ENCODE results near the gene CREBBP. TPM values are rescaled to one million over a fixed set of nuclear protein-coding genes. Genes with fewer than 3 reads are reported as not detected.

Gene CREBBP
- total and polyA plus RNA-seq, 4 donors, result 16.0 to 155 (median 36.1) TPM

- no peak for DNase-seq
- no peak for ATAC-seq (ENCODE audit: insufficient read depth, low FRiP score)
- H3K9me3 ChIP-seq (ENCODE audit: control insufficient read depth in 4 of 4, insufficient read depth in 3 of 4, low read length in 3 of 4), result no peaks in the 10 kb centered on the region
- peaks cover 25 to 74% (median 61%) of the 10 kb centered on the region in 4 donors for H3K36me3 ChIP-seq (ENCODE audit: control insufficient read depth in 4 of 4, insufficient read depth in 4 of 4, low read length in 4 of 4)
- peaks cover 0 to 8% (median 1%) of the 10 kb centered on the region in 5 donors for H3K4me1 ChIP-seq (ENCODE audit: control insufficient read depth in 5 of 5, insufficient read depth in 5 of 5, low read length in 5 of 5)
- 92 to 95% methylated on average over 13 of the region's 13 CpGs for WGBS, 2 donors
- H3K27ac ChIP-seq (ENCODE audit: low read depth in 1 of 2, low read length in 1 of 2), result no peak overlapping the region
- no peaks in the 10 kb centered on the region for H3K27me3 ChIP-seq (ENCODE audit: control insufficient read depth in 3 of 3, insufficient read depth in 3 of 3, low read length in 2 of 3)
- TF ChIP-seq, protein P1, sequence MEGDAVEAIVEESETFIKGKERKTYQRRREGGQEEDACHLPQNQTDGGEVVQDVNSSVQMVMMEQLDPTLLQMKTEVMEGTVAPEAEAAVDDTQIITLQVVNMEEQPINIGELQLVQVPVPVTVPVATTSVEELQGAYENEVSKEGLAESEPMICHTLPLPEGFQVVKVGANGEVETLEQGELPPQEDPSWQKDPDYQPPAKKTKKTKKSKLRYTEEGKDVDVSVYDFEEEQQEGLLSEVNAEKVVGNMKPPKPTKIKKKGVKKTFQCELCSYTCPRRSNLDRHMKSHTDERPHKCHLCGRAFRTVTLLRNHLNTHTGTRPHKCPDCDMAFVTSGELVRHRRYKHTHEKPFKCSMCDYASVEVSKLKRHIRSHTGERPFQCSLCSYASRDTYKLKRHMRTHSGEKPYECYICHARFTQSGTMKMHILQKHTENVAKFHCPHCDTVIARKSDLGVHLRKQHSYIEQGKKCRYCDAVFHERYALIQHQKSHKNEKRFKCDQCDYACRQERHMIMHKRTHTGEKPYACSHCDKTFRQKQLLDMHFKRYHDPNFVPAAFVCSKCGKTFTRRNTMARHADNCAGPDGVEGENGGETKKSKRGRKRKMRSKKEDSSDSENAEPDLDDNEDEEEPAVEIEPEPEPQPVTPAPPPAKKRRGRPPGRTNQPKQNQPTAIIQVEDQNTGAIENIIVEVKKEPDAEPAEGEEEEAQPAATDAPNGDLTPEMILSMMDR (IDR thresholded peaks at IDR 0.05; ENCODE audit: control extremely low read depth, extremely low read depth), result no peak
- no peak overlapping the region for H3K4me3 ChIP-seq
- H3K9ac ChIP-seq (ENCODE audit: insufficient read depth in 1 of 2, low read length in 2 of 2), result no peak overlapping the region
These were observed 110.0 kb downstream of the CREBBP start for GRCh38 chr16:3770530-3770929.

DNA sequence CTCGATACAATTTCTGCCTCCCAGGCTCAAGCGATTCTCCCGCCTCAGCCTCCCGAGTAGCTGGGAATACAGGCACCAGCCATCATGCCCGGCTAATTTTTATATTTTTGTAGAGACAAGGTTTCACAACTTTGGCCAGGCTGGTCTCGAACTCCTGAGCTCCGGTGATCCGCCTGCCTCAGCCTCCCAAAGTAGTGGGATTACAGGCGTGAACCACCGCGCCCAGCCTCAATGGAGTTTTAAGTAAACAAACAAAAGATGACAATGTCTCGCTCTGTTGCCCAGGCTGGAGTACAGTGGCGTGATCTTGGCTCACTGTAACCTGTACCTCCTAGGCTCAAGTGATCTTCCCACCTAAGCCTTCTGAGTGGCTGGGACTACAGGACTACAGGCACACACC, 110.6 kb downstream of the CREBBP start:
- Histone ChIP-seq H3K27me3 (ENCODE audit: control insufficient read depth in 3 of 3, insufficient read depth in 3 of 3, low read length in 2 of 3) (no peaks in the 10 kb centered on the region), H3K9ac (ENCODE audit: insufficient read depth in 1 of 2, low read length in 2 of 2) (no peak overlapping the region), H3K27ac (ENCODE audit: low read depth in 1 of 2, low read length in 1 of 2) (no peak overlapping the region), H3K4me3 (no peak overlapping the region), H3K9me3 (ENCODE audit: control insufficient read depth in 4 of 4, insufficient read depth in 3 of 4, low read length in 3 of 4) (no peaks in the 10 kb centered on the region), H3K4me1 (ENCODE audit: control insufficient read depth in 5 of 5, insufficient read depth in 5 of 5, low read length in 5 of 5) (peaks cover 0 to 3% (median 1%) of the 10 kb centered on the region in 5 donors), H3K36me3 (ENCODE audit: control insufficient read depth in 4 of 4, insufficient read depth in 4 of 4, low read length in 4 of 4) (peaks cover 25 to 74% (median 63%) of the 10 kb centered on the region in 4 donors)
- ATAC-seq (ENCODE audit: insufficient read depth, low FRiP score), result no peak
- TF ChIP-seq, protein P1 (IDR thresholded peaks at IDR 0.05; ENCODE audit: control extremely low read depth, extremely low read depth), result no peak
- 97 to 98% methylated on average over 13 of the region's 13 CpGs for WGBS, 2 donors
- no peak for DNase-seq

GRCh38 chr16:3769013-3769412, 111.5 kb downstream of the CREBBP start:
- TF ChIP-seq, protein P1 (IDR thresholded peaks at IDR 0.05; ENCODE audit: control extremely low read depth, extremely low read depth), result no peak
- Histone ChIP-seq H3K4me3 (no peak overlapping the region), H3K9ac (ENCODE audit: insufficient read depth in 1 of 2, low read length in 2 of 2) (no peak overlapping the region), H3K4me1 (ENCODE audit: control insufficient read depth in 5 of 5, insufficient read depth in 5 of 5, low read length in 5 of 5) (peaks cover 0 to 2% (median 0%) of the 10 kb centered on the region in 5 donors), H3K9me3 (ENCODE audit: control insufficient read depth in 4 of 4, insufficient read depth in 3 of 4, low read length in 3 of 4) (no peaks in the 10 kb centered on the region), H3K36me3 (ENCODE audit: control insufficient read depth in 4 of 4, insufficient read depth in 4 of 4, low read length in 4 of 4) (peaks cover 24 to 66% (median 59%) of the 10 kb centered on the region in 4 donors), H3K27me3 (ENCODE audit: control insufficient read depth in 3 of 3, insufficient read depth in 3 of 3, low read length in 2 of 3) (no peaks in the 10 kb centered on the region), H3K27ac (ENCODE audit: low read depth in 1 of 2, low read length in 1 of 2) (no peak overlapping the region)
- DNase-seq (no peak), ATAC-seq (ENCODE audit: insufficient read depth, low FRiP score) (no peak)
- WGBS, 2 donors, result 97 to 98% methylated on average over 12 of the region's 12 CpGs

Data from lung (tissue), 12 donors.